H1 (cell line): ENCODE measurements around the gene NEK10. TPM values are rescaled to one million over a fixed set of nuclear protein-coding genes. Genes with fewer than 3 reads are reported as not detected.

Experiments used
- CTCF ChIA-PET: fragments of 300-600 bp; sonication (Branson Sonifier 250); formaldehyde crosslinking; loops from one replicate; lab custom pipeline; 2021; ENCODE audit not compliant: partially characterized antibody; lab: Charles Lee
- POLR2A ChIA-PET: fragments of 300-600 bp; sonication (Branson Sonifier 250); formaldehyde crosslinking; loops from one replicate; lab custom pipeline; 2021; ENCODE audit warnings: inconsistent platforms; ENCODE audit not compliant: partially characterized antibody; lab: Charles Lee
- DNase-seq, 2 experiments: peaks; one replicate each; pipeline versions ENCODE4 v3.0.0 to v3.0.0-alpha.2; 2010 to 2022; ENCODE audit warnings: low spot score in 2 of 2, low read depth in 1 of 2, mixed read lengths in 1 of 2
- FAIRE-seq: peaks from 2 replicates; lab custom pipeline; 2011; peaks lifted over from hg19 to GRCh38; lab: Jason Lieb, UNC
- H2AFZ ChIP-seq: 2 replicates; pipeline ENCODE4 v1.8.1; 2012; ENCODE audit warnings: low read length, inconsistent platforms
- H2AK5ac ChIP-seq: 2 replicates; pipeline ENCODE4 v1.6.1; 2013; ENCODE audit warnings: low read depth, low read length
- H2BK120ac ChIP-seq: replicated peaks from 2 replicates; pipeline ENCODE3; 2013; ENCODE audit warnings: low read depth, low read length, inconsistent platforms
- H2BK12ac ChIP-seq: 2 replicates; pipeline ENCODE4 v1.6.1; 2013; ENCODE audit warnings: low read depth, low read length
- H2BK15ac ChIP-seq: 2 replicates; pipeline ENCODE4 v1.6.1; 2013; ENCODE audit warnings: low read length
- H2BK20ac ChIP-seq: 2 replicates; pipeline ENCODE4 v1.6.1; 2013; ENCODE audit warnings: low read length
- H2BK5ac ChIP-seq: 2 replicates; pipeline ENCODE4 v1.6.1; 2013; ENCODE audit warnings: low read depth, low read length
- H3K14ac ChIP-seq: 2 replicates; pipeline ENCODE4 v1.6.1; 2013; ENCODE audit warnings: inconsistent platforms; ENCODE audit not compliant: insufficient read length
- H3K18ac ChIP-seq: 2 replicates; pipeline ENCODE4 v1.6.1; 2013; ENCODE audit warnings: low read length; ENCODE audit errors: extremely low read depth
- H3K23ac ChIP-seq: 2 replicates; pipeline ENCODE4 v1.6.1; 2013; ENCODE audit warnings: inconsistent platforms; ENCODE audit not compliant: insufficient read length
- H3K23me2 ChIP-seq: 2 replicates; pipeline ENCODE4 v1.6.1; 2013; ENCODE audit warnings: low read depth, low read length
- H3K27ac ChIP-seq: 2 replicates; pipeline ENCODE4 v1.6.1; 2011; ENCODE audit warnings: low read depth, low read length, inconsistent platforms
- H3K27me3 ChIP-seq, 4 experiments: replicated peaks in 1 of 4; 1 replicate in 1 of 4; 2 replicates in 3 of 4; pipeline versions ENCODE4 v1.6.1 to v1.8.1; 2011 to 2013; ENCODE audit warnings: low read length in 3 of 4, mild to moderate bottlenecking in 3 of 4, inconsistent platforms in 2 of 4, mixed read lengths in 2 of 4, moderate library complexity in 1 of 4; ENCODE audit not compliant: control insufficient read depth in 3 of 4, insufficient read depth in 3 of 4; ENCODE audit errors: extremely low read depth in 1 of 4
- H3K36me3 ChIP-seq, 4 experiments: 2 replicates each; pipeline versions ENCODE4 v1.6.1 to v1.8.1; 2011 to 2013; ENCODE audit warnings: mild to moderate bottlenecking in 4 of 4, low read length in 3 of 4, moderate library complexity in 2 of 4, control low read depth in 1 of 4, inconsistent platforms in 1 of 4; ENCODE audit not compliant: insufficient read depth in 4 of 4, control insufficient read depth in 2 of 4
- H3K4ac ChIP-seq: replicated peaks from 2 replicates; pipeline ENCODE3; 2013; ENCODE audit warnings: low read length, low read depth, mixed read lengths, inconsistent platforms; ENCODE audit not compliant: insufficient read length
- H3K4me1 ChIP-seq, 4 experiments: replicated peaks in 1 of 4; 1 replicate in 1 of 4; 2 replicates in 3 of 4; pipeline versions ENCODE4 v1.6.1 to v1.8.1; 2011 to 2013; ENCODE audit warnings: low read length in 3 of 4, inconsistent platforms in 2 of 4, mixed read lengths in 1 of 4; ENCODE audit not compliant: insufficient read depth in 4 of 4, control insufficient read depth in 3 of 4
- H3K4me2 ChIP-seq, 2 experiments: 2 replicates each; pipeline versions ENCODE4 v1.6.1 to v1.8.1; 2011 to 2013; ENCODE audit warnings: low read depth in 2 of 2, low read length in 2 of 2, control low read depth in 1 of 2, inconsistent platforms in 1 of 2, mild to moderate bottlenecking in 1 of 2; ENCODE audit not compliant: insufficient read depth in 1 of 2
- H3K4me3 ChIP-seq, 4 experiments: fragments of 200-600, 300-600 bp in 1 of 4; sonication (generic), shearing (Covaris generic), sonication (Bioruptor Twin) in 1 of 4; 2 replicates each; pipeline versions ENCODE4 v1.5.1 to v1.8.1; 2011 to 2016; ENCODE audit warnings: low read length in 4 of 4, low read depth in 3 of 4, control low read depth in 2 of 4, inconsistent platforms in 2 of 4, mild to moderate bottlenecking in 2 of 4, mixed read lengths in 1 of 4, moderate library complexity in 1 of 4; ENCODE audit not compliant: insufficient read depth in 2 of 4; ENCODE audit errors: extremely low read depth in 1 of 4
- H3K56ac ChIP-seq: replicated peaks from 2 replicates; pipeline ENCODE3; 2013; ENCODE audit warnings: low read depth, mild to moderate bottlenecking, mixed read lengths, low read length, inconsistent platforms; ENCODE audit not compliant: insufficient read length
- H3K79me1 ChIP-seq: 2 replicates; pipeline ENCODE4 v1.6.1; 2013; ENCODE audit warnings: low read depth, low read length, control low read depth
- H3K79me2 ChIP-seq, 2 experiments: 2 replicates each; pipeline versions ENCODE4 v1.6.1 to v1.8.1; 2012 to 2013; ENCODE audit warnings: low read length in 2 of 2, mild to moderate bottlenecking in 2 of 2, inconsistent platforms in 1 of 2; ENCODE audit not compliant: insufficient read depth in 2 of 2, control insufficient read depth in 1 of 2
- H3K9ac ChIP-seq, 4 experiments: replicated peaks in 1 of 4; 1 replicate in 1 of 4; 2 replicates in 3 of 4; pipeline versions ENCODE4 v1.6.1 to v1.8.1; 2011 to 2013; ENCODE audit warnings: low read depth in 3 of 4, low read length in 3 of 4, control low read depth in 2 of 4, mild to moderate bottlenecking in 2 of 4, moderate library complexity in 2 of 4, inconsistent platforms in 1 of 4; ENCODE audit errors: extremely low read depth in 1 of 4
- H3K9me3 ChIP-seq, 2 experiments: 2 replicates each; pipeline versions ENCODE4 v1.6.1 to v1.8.1; 2012 to 2013; ENCODE audit warnings: mild to moderate bottlenecking in 2 of 2, moderate library complexity in 2 of 2, control low read depth in 1 of 2, inconsistent platforms in 1 of 2, low read depth in 1 of 2, low read length in 1 of 2, mixed read lengths in 1 of 2; ENCODE audit not compliant: insufficient read depth in 2 of 2
- H4K20me1 ChIP-seq, 2 experiments: replicated peaks in 1 of 2; 2 replicates each; pipeline versions ENCODE3 to v1.8.1; 2011 to 2013; ENCODE audit warnings: inconsistent platforms in 2 of 2, low read length in 2 of 2, mild to moderate bottlenecking in 1 of 2; ENCODE audit not compliant: insufficient read depth in 2 of 2, control insufficient read depth in 1 of 2
- H4K5ac ChIP-seq: 2 replicates; pipeline ENCODE4 v1.6.1; 2013; ENCODE audit warnings: low read length, low read depth, mixed read lengths, inconsistent platforms; ENCODE audit not compliant: insufficient read length
- H4K8ac ChIP-seq: 2 replicates; pipeline ENCODE4 v1.8.0; 2013; ENCODE audit warnings: mild to moderate bottlenecking, moderate library complexity, low read length, inconsistent platforms; ENCODE audit not compliant: insufficient read depth; ENCODE audit errors: extremely low read depth
- H4K91ac ChIP-seq: replicated peaks from 2 replicates; pipeline ENCODE3; 2013; ENCODE audit warnings: low read length, mixed read lengths, inconsistent platforms; ENCODE audit not compliant: insufficient read length
- E2F6 ChIP-seq: IDR thresholded peaks from 2 replicates; pipeline ENCODE4 v1.6.1; 2012; ENCODE audit warnings: inconsistent platforms
- POLR2A ChIP-seq, 2 experiments: IDR thresholded peaks; 1 replicate in 1 of 2; 2 replicates in 1 of 2; pipeline ENCODE4 v1.6.1; 2011; ENCODE audit warnings: low read depth in 2 of 2, low read length in 2 of 2, mild to moderate bottlenecking in 2 of 2; ENCODE audit errors: control extremely low read depth in 1 of 2
- WGBS, 2 experiments: shearing (Covaris generic) in 1 of 2; methylation state at CpG; one replicate each; pipeline versions ENCODE4 v1.1.6 to v1.1.7; 2013 to 2015; ENCODE audit warnings: low lambda C conversion rate in 2 of 2, mixed read lengths in 2 of 2, inconsistent platforms in 1 of 2, low coverage in 1 of 2, missing lambda C conversion rate in 1 of 2; ENCODE audit not compliant: insufficient replicate concordance in 2 of 2, insufficient coverage in 1 of 2, insufficient read length in 1 of 2; ENCODE audit errors: extremely low coverage in 1 of 2, missing lambda C conversion rate in 1 of 2; 5-methylcytosine and 5-hydroxymethylcytosine counted together
- polyA plus RNA-seq, 7 experiments: library from polyadenylated mRNA; depleted of rRNA in 3 of 7; stranded (reverse) in 5 of 7; unstranded in 2 of 7; fragments of >200 nt in 5 of 7; fragments of 200-250 nt in 2 of 7; gene quantifications; 1 replicate in 5 of 7; 2 replicates in 1 of 7; 4 replicates in 1 of 7; pipeline versions ENCODE4 v1.2.1 to v1.2.3, GENCODE V29; 2011 to 2013; ENCODE audit warnings: missing spikeins in 2 of 7, mixed read lengths in 2 of 7
- total RNA-seq: library from RNA; stranded (reverse); fragmentation: NEBNext Ultra II Directional; extraction: Animal tissue kit (Norgen Biotek cat#: 25700); gene quantifications from 2 replicates; pipeline ENCODE4 v1.2.1, GENCODE V29; 2021

The NEK10 gene
- total and polyA plus RNA-seq, 2 of the 8 experiments (the other 6 are each of a cell fraction or from before 2014, with no cell fraction given): 0.18 to 0.50 TPM

GRCh38 chr3:27093771-27094170 is 275.4 kb downstream of the NEK10 start:
- Histone ChIP-seq H3K4me3 (no peak overlapping the region), H3K23ac (no peak overlapping the region), H3K56ac (no peak overlapping the region), H4K20me1 (no peaks in the 10 kb centered on the region), H3K27ac (no peak overlapping the region), H3K4ac (no peak overlapping the region), H2BK120ac (no peak overlapping the region), H2BK15ac (no peak overlapping the region), H3K14ac (no peak overlapping the region), H2AK5ac (no peak overlapping the region), H3K36me3 (no peaks in the 10 kb centered on the region), H4K91ac (no peak overlapping the region), H2BK20ac (no peak overlapping the region), H4K5ac (no peak overlapping the region), H2AFZ (no peak overlapping the region), H3K79me1 (no peaks in the 10 kb centered on the region), H3K18ac (no peak overlapping the region), H3K27me3 (no peaks in the 10 kb centered on the region), H3K9me3 (no peaks in the 10 kb centered on the region), H3K4me1 (peaks cover 0 to 3% (median 0%) of the 10 kb centered on the region in 4 experiments; a peak in 1 of 7 replicates), H3K4me2 (no peak overlapping the region), H3K9ac (no peak overlapping the region), H3K23me2 (no peaks in the 10 kb centered on the region), H2BK12ac (no peak overlapping the region), H2BK5ac (no peak overlapping the region), H4K8ac (no peak overlapping the region), H3K79me2 (no peaks in the 10 kb centered on the region)
- ChIA-PET CTCF (no interaction called here), POLR2A (no interaction called here)
- WGBS, 2 experiments: 47% methylated on average over 2 of the region's 2 CpGs; no CpG with 5 or more reads in 1 of the 2 experiments
- FAIRE-seq: no peak
- DNase-seq: no peak
- no peak for TF ChIP-seq E2F6
- TF ChIP-seq POLR2A (IDR thresholded peaks at IDR 0.05; ENCODE audit: control extremely low read depth in 1 of 2, low read depth in 2 of 2, low read length in 2 of 2): no peak
